Activated CD4-positive, alpha-beta T cell treated with anti-CD3 and anti-CD28 coated beads, Interleukin-2, amount 50 U/mL, for 1 hour (primary cell): ENCODE data around the gene ACSF3.

Experiments
- DNase-seq: peaks from one replicate; pipeline ENCODE4 v3.0.0-alpha.2; 2020

ACSF3 gene

GRCh38 chr16:89096042-89096717 is 2.5 kb downstream of the ACSF3 start:
- no peak for DNase-seq

GRCh38 chr16:89096768-89097391 is 3.2 kb downstream of the ACSF3 start:
- DNase-seq, result peak; percentile 45

- no peak for DNase-seq
Observed at GRCh38 chr16:89097392-89097772, 3.7 kb downstream of the ACSF3 start.

GRCh38 chr16:89098767-89099430 is 5.2 kb downstream of the ACSF3 start:
- no peak for DNase-seq

- peak; percentile 18 for DNase-seq
Observed at GRCh38 chr16:89099905-89100304, 6.3 kb downstream of the ACSF3 start.

GRCh38 chr16:89100601-89101302 is 7.1 kb downstream of the ACSF3 start:
- DNase-seq, result no peak

GRCh38 chr16:89101303-89102040 is 7.8 kb downstream of the ACSF3 start:
- no peak for DNase-seq

- DNase-seq, result no peak
Observed at GRCh38 chr16:89102041-89102471, 8.4 kb downstream of the ACSF3 start.

GRCh38 chr16:89102481-89103073 is 8.9 kb downstream of the ACSF3 start:
- DNase-seq, result no peak

GRCh38 chr16:89103156-89103555 is 9.5 kb downstream of the ACSF3 start:
- no peak for DNase-seq

- DNase-seq, result no peak
Observed at GRCh38 chr16:89103781-89104180, 10.1 kb downstream of the ACSF3 start.

GRCh38 chr16:89104303-89104702 is 10.7 kb downstream of the ACSF3 start:
- no peak for DNase-seq

GRCh38 chr16:89104930-89105571 is 11.4 kb downstream of the ACSF3 start:
- no peak for DNase-seq

GRCh38 chr16:89105599-89106151 is 12.0 kb downstream of the ACSF3 start:
- DNase-seq, result no peak

- no peak for DNase-seq
Observed at GRCh38 chr16:89106533-89107202, 13.0 kb downstream of the ACSF3 start.

GRCh38 chr16:89107203-89107582 is 13.5 kb downstream of the ACSF3 start:
- DNase-seq, result no peak

GRCh38 chr16:89108416-89108815 is 14.8 kb downstream of the ACSF3 start:
- DNase-seq, result no peak

- no peak for DNase-seq
Observed at GRCh38 chr16:89110641-89111040, 17.0 kb downstream of the ACSF3 start.

- no peak for DNase-seq
Observed at GRCh38 chr16:89111263-89111662, 17.6 kb downstream of the ACSF3 start.

GRCh38 chr16:89112377-89113151 is 18.9 kb downstream of the ACSF3 start:
- no peak for DNase-seq
